ENCODE measurements around the gene WDR35. TPM values are rescaled to one million over a fixed set of nuclear protein-coding genes. Genes with fewer than 3 reads are reported as not detected.
A peak's percentile ranks its signal among the peaks of the same experiment; 100 is the strongest.

Gene WDR35
- total RNA-seq, 1 donor: 18.1 TPM

- no peak overlapping the region for H3K4me3 ChIP-seq (ENCODE audit: insufficient read depth, low read length)
- no peaks in the 10 kb centered on the region for H4K20me1 ChIP-seq (ENCODE audit: insufficient read depth, low read length)
- H3K4me1 ChIP-seq (ENCODE audit: insufficient read depth, low read length): peaks cover 6% of the 10 kb centered on the region
- TF ChIP-seq CTCF (IDR thresholded peaks at IDR 0.05; ENCODE audit: extremely low read depth, low read depth, low read length): no peak
- H3K27ac ChIP-seq (ENCODE audit: low read depth, low read length): no peak overlapping the region
- no peak overlapping the region for H3K4me2 ChIP-seq (ENCODE audit: insufficient read depth, low read length)
- no peaks in the 10 kb centered on the region for H3K36me3 ChIP-seq (ENCODE audit: insufficient read depth, low read length)
- no peaks in the 10 kb centered on the region for H3K79me2 ChIP-seq (ENCODE audit: insufficient read depth, low read length)
- H2AFZ ChIP-seq (ENCODE audit: low read length): no peak overlapping the region
- no peak for DNase-seq (ENCODE audit: insufficient read length, low spot score, missing footprints)
- H3K9me3 ChIP-seq (ENCODE audit: low read depth, low read length): no peaks in the 10 kb centered on the region
- no peaks in the 10 kb centered on the region for H3K27me3 ChIP-seq (ENCODE audit: insufficient read depth, low read length)
Measured at GRCh38 chr2:19870792-19871191, 119.1 kb downstream of the WDR35 start.

- Histone ChIP-seq H3K36me3 (ENCODE audit: insufficient read depth, low read length) (no peaks in the 10 kb centered on the region), H3K79me2 (ENCODE audit: insufficient read depth, low read length) (no peaks in the 10 kb centered on the region), H3K9me3 (ENCODE audit: low read depth, low read length) (no peaks in the 10 kb centered on the region), H2AFZ (ENCODE audit: low read length) (peak overlapping the region; percentile 97), H3K27ac (ENCODE audit: low read depth, low read length) (no peak overlapping the region), H3K4me2 (ENCODE audit: insufficient read depth, low read length) (peak overlapping the region; percentile 85), H3K4me1 (ENCODE audit: insufficient read depth, low read length) (peaks cover 6% of the 10 kb centered on the region), H3K4me3 (ENCODE audit: insufficient read depth, low read length) (peak overlapping the region; percentile 78), H3K27me3 (ENCODE audit: insufficient read depth, low read length) (no peaks in the 10 kb centered on the region), H4K20me1 (ENCODE audit: insufficient read depth, low read length) (no peaks in the 10 kb centered on the region)
- no peak for TF ChIP-seq CTCF (IDR thresholded peaks at IDR 0.05; ENCODE audit: extremely low read depth, low read depth, low read length)
- DNase-seq (ENCODE audit: insufficient read length, low spot score, missing footprints): no peak
Measured at GRCh38 chr2:19868701-19869580, 121.0 kb downstream of the WDR35 start.

GRCh38 chr2:19868224-19868623, 121.7 kb downstream of the WDR35 start:
- peak overlapping the region; percentile 85 for H3K4me2 ChIP-seq (ENCODE audit: insufficient read depth, low read length)
- no peaks in the 10 kb centered on the region for H3K27me3 ChIP-seq (ENCODE audit: insufficient read depth, low read length)
- no peak overlapping the region for H3K27ac ChIP-seq (ENCODE audit: low read depth, low read length)
- H2AFZ ChIP-seq (ENCODE audit: low read length): peak overlapping the region; percentile 97
- H3K4me3 ChIP-seq (ENCODE audit: insufficient read depth, low read length): peak overlapping the region; percentile 78
- H3K4me1 ChIP-seq (ENCODE audit: insufficient read depth, low read length): peaks cover 10% of the 10 kb centered on the region
- DNase-seq (ENCODE audit: insufficient read length, low spot score, missing footprints): no peak
- H4K20me1 ChIP-seq (ENCODE audit: insufficient read depth, low read length): no peaks in the 10 kb centered on the region
- TF ChIP-seq CTCF (IDR thresholded peaks at IDR 0.05; ENCODE audit: extremely low read depth, low read depth, low read length): no peak
- H3K36me3 ChIP-seq (ENCODE audit: insufficient read depth, low read length): no peaks in the 10 kb centered on the region
- H3K9me3 ChIP-seq (ENCODE audit: low read depth, low read length): no peaks in the 10 kb centered on the region
- H3K79me2 ChIP-seq (ENCODE audit: insufficient read depth, low read length): no peaks in the 10 kb centered on the region

- Histone ChIP-seq H3K4me2 (ENCODE audit: insufficient read depth, low read length) (no peak overlapping the region), H3K4me3 (ENCODE audit: insufficient read depth, low read length) (no peak overlapping the region), H3K27me3 (ENCODE audit: insufficient read depth, low read length) (no peaks in the 10 kb centered on the region), H3K27ac (ENCODE audit: low read depth, low read length) (no peak overlapping the region), H3K4me1 (ENCODE audit: insufficient read depth, low read length) (peaks cover 10% of the 10 kb centered on the region), H4K20me1 (ENCODE audit: insufficient read depth, low read length) (no peaks in the 10 kb centered on the region), H3K36me3 (ENCODE audit: insufficient read depth, low read length) (no peaks in the 10 kb centered on the region), H3K9me3 (ENCODE audit: low read depth, low read length) (no peaks in the 10 kb centered on the region), H2AFZ (ENCODE audit: low read length) (no peak overlapping the region), H3K79me2 (ENCODE audit: insufficient read depth, low read length) (no peaks in the 10 kb centered on the region)
- no peak for DNase-seq (ENCODE audit: insufficient read length, low spot score, missing footprints)
- TF ChIP-seq CTCF (IDR thresholded peaks at IDR 0.05; ENCODE audit: extremely low read depth, low read depth, low read length): no peak
Measured at GRCh38 chr2:19866771-19867170, 123.1 kb downstream of the WDR35 start.
